Epithelial cell of esophagus (primary cell): Measurements from ENCODE around the gene CADPS.

Experiments used
- DNase-seq: peaks from one replicate; pipeline ENCODE4 v3.0.0; 2010; ENCODE audit warnings: low read depth
- H3K4me3 ChIP-seq: 2 replicates; pipeline ENCODE4 v1.5.1; 2011; ENCODE audit warnings: mild to moderate bottlenecking, low read length, control low read depth
- TF ChIP-seq, protein P1 (sequence below): IDR thresholded peaks from 2 replicates; pipeline ENCODE4 v1.5.1; 2011; ENCODE audit warnings: low read depth, mild to moderate bottlenecking, low read length, control low read depth, inconsistent platforms; ENCODE audit not compliant: insufficient read depth; ENCODE audit errors: missing control alignments

The CADPS gene

GRCh38 chr3:62376454-62376720 is 498.8 kb downstream of the CADPS start:
- H3K4me3 ChIP-seq: no peak overlapping the region
- TF ChIP-seq, protein P1, sequence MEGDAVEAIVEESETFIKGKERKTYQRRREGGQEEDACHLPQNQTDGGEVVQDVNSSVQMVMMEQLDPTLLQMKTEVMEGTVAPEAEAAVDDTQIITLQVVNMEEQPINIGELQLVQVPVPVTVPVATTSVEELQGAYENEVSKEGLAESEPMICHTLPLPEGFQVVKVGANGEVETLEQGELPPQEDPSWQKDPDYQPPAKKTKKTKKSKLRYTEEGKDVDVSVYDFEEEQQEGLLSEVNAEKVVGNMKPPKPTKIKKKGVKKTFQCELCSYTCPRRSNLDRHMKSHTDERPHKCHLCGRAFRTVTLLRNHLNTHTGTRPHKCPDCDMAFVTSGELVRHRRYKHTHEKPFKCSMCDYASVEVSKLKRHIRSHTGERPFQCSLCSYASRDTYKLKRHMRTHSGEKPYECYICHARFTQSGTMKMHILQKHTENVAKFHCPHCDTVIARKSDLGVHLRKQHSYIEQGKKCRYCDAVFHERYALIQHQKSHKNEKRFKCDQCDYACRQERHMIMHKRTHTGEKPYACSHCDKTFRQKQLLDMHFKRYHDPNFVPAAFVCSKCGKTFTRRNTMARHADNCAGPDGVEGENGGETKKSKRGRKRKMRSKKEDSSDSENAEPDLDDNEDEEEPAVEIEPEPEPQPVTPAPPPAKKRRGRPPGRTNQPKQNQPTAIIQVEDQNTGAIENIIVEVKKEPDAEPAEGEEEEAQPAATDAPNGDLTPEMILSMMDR: no peak
- no peak for DNase-seq

GRCh38 chr3:62375655-62376453 is 499.4 kb downstream of the CADPS start:
- H3K4me3 ChIP-seq: no peak overlapping the region
- DNase-seq: no peak
- TF ChIP-seq, protein P1: no peak

DNA sequence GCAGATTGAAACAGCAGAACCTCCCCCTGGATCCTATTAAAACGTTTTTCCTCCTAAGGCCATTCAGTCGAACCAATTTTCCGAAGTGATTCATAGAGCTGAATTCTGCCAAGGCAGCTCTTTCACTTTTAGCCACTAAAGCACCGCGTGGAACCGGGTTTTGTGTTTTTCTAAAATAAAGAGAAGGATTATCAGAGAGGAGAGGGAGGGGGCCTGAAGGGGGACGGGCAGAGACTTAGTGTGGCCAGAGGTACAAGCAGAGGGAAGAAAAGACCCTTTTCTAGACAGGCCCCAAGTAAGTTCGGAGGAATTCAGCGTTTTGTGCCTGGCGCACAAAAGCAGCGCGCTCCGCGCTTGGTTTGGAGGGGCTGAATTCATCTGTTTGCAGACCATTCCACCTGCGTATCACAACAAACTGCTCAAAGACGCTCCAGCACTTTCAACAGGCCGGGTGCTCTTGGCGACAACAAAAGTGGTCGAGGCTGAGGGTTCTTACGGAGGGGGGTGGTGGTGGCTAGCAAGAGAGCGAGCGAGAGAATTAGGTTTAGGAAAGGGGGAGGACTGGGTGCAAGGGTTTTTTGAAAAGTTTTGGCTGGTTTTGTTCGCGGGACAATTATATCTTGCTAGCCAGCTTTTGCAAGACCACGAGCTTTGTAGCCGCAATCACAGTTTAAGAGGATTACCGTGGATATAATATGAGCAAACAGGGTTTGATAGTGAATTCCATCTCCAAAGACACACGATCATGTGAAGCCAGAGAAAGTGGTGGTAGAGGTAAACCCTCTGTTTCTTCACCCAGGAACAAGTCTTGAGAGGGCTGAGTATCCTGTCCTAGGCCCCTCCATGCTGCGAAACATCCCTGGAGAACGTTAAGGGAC is 500.6 kb downstream of the CADPS start:
- DNase-seq: peak; percentile 18
- TF ChIP-seq, protein P1: no peak
- no peak overlapping the region for H3K4me3 ChIP-seq

GRCh38 chr3:62373714-62374333 is 501.4 kb downstream of the CADPS start:
- no peak overlapping the region for H3K4me3 ChIP-seq

GRCh38 chr3:62373215-62373614 is 502.0 kb downstream of the CADPS start, which contains the start of gene FEZF2:
Gene FEZF2, minus strand, starts transcription at chr3:62373550. Its CDS starts 682 bp downstream, at chr3:62372868.
- H3K4me3 ChIP-seq: no peak within 1 kb of the TSS
- TF ChIP-seq, protein P1: no peak
- DNase-seq: no peak

More at GRCh38 chr3:62373714-62374333, 501.4 kb downstream of the CADPS start:
- DNase-seq: no peak
- TF ChIP-seq, protein P1: no peak

DNA sequence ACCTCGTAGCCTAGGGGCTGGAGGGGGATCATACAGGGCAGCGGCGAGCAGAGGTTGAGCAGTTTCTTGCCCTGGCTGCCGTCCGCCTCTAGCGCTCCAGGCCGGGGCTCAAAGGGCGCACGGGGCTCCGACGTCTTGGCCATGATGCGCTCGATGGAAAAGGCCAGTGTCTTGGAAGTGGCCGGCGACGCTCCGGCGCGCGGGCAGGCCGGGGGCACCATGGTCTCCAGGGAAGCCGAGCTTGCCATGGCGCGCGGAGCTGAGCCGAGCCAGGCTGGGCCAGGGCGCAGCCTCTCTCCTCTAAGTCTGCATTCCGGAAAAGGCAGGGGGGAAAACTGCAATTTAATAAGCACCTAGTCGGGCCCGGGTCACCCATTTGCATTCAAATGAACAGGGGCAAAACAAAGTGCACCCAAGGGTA is 502.6 kb downstream of the CADPS start:
- TF ChIP-seq, protein P1: no peak
- no peak overlapping the region for H3K4me3 ChIP-seq
- no peak for DNase-seq
